Mesodermal cell (in vitro differentiated cells): ENCODE results near the gene DNM2.
A peak's percentile ranks its signal among the peaks of the same experiment; 100 is the strongest.

Experiments used
- H3K27ac ChIP-seq: 2 replicates; pipeline ENCODE4 v1.7.0; 2013; ENCODE audit warnings: mild to moderate bottlenecking, low read depth, low read length, moderate library complexity; ENCODE audit not compliant: severe bottlenecking
- H3K36me3 ChIP-seq: 2 replicates; pipeline ENCODE4 v1.7.1; 2013; ENCODE audit warnings: mild to moderate bottlenecking, low read length, moderate library complexity; ENCODE audit not compliant: control insufficient read depth, insufficient read depth
- H3K4me1 ChIP-seq: one replicate; pipeline ENCODE4 v1.7.1; 2013; ENCODE audit warnings: mild to moderate bottlenecking, low read length; ENCODE audit not compliant: insufficient read depth, control insufficient read depth, poor library complexity, severe bottlenecking
- H3K4me3 ChIP-seq: 2 replicates; pipeline ENCODE4 v1.7.0; 2013; ENCODE audit warnings: low read length, control low read depth, mild to moderate bottlenecking; ENCODE audit not compliant: insufficient read depth, poor library complexity, severe bottlenecking; ENCODE audit errors: extremely low read depth
- H3K9me3 ChIP-seq: 2 replicates; pipeline ENCODE4 v1.7.1; 2013; ENCODE audit warnings: mild to moderate bottlenecking, low read length, moderate library complexity; ENCODE audit not compliant: control insufficient read depth
- WGBS, 2 experiments: methylation state at CpG; one replicate each; pipeline ENCODE4 v1.1.5; 2013; ENCODE audit warnings: missing lambda C conversion rate in 2 of 2; ENCODE audit not compliant: insufficient coverage in 2 of 2; 5-methylcytosine and 5-hydroxymethylcytosine counted together

The DNM2 gene

DNA sequence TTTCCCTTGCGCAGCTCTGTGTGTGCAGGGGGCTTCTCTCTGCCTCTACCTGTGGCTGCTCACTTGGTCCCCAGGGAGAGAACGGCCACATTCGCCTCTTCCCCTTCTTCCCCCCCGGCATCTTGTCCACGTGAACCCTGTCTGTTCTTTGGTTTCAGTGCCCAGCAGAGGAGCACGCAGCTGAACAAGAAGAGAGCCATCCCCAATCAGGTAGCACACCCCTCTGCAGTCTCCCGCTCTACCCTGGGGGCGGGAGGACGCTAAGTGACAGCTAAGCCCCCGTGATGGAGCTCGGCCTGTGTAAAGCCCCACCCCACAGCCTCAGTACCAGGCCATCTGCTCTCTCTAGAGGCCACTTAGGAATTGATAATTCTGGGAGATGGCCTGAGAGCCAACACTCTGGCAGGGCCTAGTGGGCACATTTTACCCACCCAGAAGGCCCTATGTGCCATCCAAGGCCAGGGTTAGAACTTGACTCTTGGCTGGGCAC is 87.9 kb downstream of the DNM2 start:
- H3K27ac ChIP-seq = no peak overlapping the region
- peaks cover 3% of the 10 kb centered on the region for H3K4me1 ChIP-seq
- H3K9me3 ChIP-seq = no peaks in the 10 kb centered on the region
- no peak overlapping the region for H3K4me3 ChIP-seq
- 98 to 100% methylated on average over 7 to 8 of the region's 11 CpGs for WGBS, 2 experiments
- peaks cover 88% of the 10 kb centered on the region for H3K36me3 ChIP-seq

DNA sequence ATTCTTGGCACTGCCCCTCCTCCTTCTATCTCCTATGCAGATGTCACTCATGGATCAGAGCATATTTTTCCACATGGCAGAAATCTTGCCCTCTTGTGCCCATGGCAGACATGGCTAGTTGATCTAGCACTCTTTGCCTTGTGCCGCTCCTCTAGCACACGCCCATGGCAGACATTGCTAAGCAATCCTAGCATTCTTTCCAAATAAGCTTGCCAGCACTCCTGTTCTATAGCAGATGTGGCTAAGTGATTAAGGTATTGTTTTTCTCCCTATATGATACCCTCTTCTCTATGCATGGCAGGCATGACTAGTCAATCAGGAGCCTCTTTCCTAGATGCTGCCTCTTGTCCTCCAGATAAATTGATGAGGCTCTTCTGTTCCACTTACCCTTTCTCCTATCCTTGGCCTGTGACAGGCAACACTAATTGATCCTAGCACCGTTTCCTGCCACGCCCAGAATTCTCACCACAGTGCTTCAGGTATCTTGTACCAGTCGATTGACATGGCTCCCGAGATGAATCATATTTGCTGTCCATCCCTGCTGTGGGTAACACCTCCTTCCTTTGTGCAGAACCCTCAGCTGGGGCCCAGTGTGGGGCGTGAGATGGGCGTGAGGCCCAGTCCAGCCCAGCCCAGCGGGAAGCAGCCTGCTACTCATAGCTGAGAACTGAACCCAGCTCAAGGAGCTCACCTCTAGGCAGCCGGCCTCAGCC is 91.2 kb downstream of the DNM2 start:
- H3K27ac ChIP-seq = no peak overlapping the region
- H3K9me3 ChIP-seq = no peaks in the 10 kb centered on the region
- peaks cover 80% of the 10 kb centered on the region for H3K36me3 ChIP-seq
- H3K4me1 ChIP-seq = peaks cover 11% of the 10 kb centered on the region
- no peak overlapping the region for H3K4me3 ChIP-seq
- WGBS, 2 experiments = 96 to 97% methylated on average over 10 of the region's 10 CpGs

DNA sequence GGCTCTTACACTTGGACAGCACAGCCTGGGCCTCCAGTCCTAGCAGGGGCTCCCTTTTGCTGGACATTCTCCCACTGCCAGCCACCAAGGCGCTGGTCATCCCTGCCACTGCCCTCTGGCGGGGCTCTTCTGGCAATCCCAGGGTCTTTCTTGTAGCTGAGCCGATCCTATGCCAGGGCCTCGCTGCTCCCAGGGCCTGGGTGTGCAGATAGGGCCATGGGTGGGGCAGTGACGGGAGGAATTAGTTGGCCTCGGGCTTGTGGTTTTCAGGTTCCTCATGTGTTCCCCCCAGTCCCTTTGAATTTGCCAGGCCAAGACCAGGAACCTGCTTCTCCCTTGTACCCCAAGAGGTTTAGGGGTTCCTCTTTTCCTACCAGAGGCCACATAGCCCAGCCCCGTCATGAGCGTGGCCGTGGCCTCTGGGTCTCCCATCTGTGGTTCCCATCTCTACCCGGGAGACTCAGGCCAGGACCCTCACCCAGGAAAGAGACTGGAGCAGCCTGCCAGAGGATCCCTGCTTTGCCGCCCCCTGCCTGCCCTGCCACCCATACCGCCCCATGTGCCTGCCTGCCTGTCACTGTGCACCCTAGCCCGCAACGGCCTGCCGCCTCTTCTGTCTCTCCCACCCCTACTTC is 91.9 kb downstream of the DNM2 start:
- Histone ChIP-seq H3K27ac (no peak overlapping the region), H3K4me3 (no peak overlapping the region), H3K36me3 (peaks cover 79% of the 10 kb centered on the region), H3K9me3 (no peaks in the 10 kb centered on the region), H3K4me1 (peaks cover 11% of the 10 kb centered on the region)
- 97 to 98% methylated on average over 8 to 13 of the region's 15 CpGs for WGBS, 2 experiments

DNA sequence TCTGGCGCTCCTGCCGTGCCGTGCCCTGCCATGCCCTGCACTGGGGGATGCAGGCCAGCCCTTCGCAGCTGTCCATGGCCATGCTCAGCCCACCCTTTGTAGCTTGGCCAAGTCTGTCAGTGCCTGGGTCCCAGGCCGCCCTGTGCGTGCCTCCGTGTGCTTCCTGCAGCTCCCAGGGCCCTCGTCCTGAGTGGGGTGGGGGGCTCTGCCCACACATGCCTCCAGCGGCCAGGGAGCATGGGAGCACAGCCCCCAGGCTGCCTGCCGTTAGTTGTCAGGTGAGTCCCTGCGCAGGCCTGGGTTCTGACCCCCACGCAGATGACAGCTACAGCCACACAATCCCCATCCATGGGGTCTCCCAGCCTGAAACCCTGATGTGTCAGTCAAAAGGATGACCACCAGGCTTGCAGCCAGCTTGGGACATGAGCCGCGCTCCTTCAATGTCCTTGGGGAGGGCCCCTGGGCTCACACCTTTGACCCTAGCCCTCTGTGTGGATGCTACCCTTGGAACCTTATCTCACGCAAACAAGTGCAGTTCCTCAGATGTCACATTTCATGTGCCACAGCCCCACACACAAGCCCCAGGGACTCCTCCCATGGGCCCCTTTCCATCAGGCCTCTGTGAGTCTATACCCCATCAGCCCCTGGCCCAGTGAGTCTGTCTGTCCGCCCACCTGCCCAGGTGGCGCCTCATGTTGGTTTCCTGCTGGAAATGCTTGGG is 93.7 kb downstream of the DNM2 start:
- Histone ChIP-seq H3K4me1 (peaks cover 12% of the 10 kb centered on the region), H3K4me3 (no peak overlapping the region), H3K27ac (no peak overlapping the region), H3K9me3 (no peaks in the 10 kb centered on the region), H3K36me3 (peaks cover 81% of the 10 kb centered on the region)
- 96 to 97% methylated on average over 12 to 17 of the region's 17 CpGs for WGBS, 2 experiments

DNA sequence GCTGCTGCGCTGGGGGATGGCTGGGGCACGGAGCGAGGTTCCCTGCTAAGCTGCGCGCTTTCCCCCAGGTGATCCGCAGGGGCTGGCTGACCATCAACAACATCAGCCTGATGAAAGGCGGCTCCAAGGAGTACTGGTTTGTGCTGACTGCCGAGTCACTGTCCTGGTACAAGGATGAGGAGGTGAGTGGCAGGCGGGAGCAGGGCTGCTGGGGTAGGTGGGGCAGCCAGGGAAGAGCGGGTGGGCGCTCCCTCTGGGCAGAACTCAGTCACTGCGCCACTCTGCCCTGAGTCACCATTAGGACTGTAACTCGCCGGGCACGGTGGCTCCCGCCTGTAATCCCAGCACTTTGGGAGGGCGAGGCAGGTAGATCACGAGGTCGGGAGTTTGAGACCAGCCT is 94.3 kb downstream of the DNM2 start:
- Histone ChIP-seq H3K9me3 (no peaks in the 10 kb centered on the region), H3K36me3 (peaks cover 83% of the 10 kb centered on the region), H3K4me1 (peaks cover 19% of the 10 kb centered on the region), H3K4me3 (no peak overlapping the region), H3K27ac (peak overlapping the region; percentile 62)
- 95 to 96% methylated on average over 15 to 18 of the region's 19 CpGs for WGBS, 2 experiments

DNA sequence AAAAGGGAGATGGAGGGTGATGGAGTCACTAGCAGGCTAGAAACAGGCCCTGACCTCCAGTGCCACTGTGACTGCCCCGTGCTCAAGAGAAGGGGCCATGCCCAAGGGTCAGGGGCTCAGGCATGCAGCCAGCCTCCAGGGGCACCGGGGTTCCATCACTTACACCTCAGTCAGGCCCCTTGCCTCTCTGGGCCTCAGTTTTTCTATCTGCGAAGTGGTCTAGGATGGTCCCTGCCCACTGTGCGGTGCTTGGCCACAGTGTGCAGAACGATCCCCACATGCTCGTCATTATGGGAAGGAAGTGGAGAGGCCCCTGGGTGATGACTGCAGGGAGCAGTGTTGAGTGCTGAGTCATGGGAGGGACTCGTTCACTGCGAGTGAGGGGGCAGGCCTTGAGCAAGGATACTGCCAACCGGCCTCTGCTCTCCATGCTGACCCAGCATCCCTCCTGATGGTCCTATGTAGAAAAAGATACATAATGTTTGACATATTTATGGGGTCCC is 95.1 kb downstream of the DNM2 start:
- H3K27ac ChIP-seq = peak overlapping the region; percentile 62
- 83 to 87% methylated on average over 9 of the region's 9 CpGs for WGBS, 2 experiments
- peaks cover 24% of the 10 kb centered on the region for H3K4me1 ChIP-seq
- no peaks in the 10 kb centered on the region for H3K9me3 ChIP-seq
- peaks cover 78% of the 10 kb centered on the region for H3K36me3 ChIP-seq
- H3K4me3 ChIP-seq = no peak overlapping the region

DNA sequence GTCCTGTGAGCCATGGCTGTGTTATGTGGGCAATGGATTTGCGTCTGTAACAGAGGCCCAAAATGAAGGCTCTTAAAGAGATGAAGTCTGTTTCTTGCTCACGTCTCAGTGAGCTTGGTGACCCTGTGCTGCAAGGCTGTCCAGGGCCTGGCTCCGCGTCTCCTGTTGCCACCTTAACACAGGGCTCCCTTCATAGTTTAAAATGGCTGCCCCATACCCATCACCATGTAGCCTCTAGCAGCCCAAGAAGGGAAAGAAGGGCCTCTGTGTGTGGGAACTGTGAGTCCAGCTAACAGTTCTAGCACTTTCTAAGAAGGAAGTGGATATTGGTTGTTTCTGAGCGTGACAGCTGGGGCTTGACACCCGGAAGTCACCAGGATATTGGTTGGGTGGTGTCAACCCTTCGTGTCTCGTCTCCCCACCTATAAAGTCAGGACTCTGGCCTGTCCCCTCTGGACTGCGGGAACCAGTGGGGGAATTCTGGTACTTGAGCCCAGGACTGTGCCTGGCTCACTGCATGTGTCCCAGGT is 97.2 kb downstream of the DNM2 start:
- Histone ChIP-seq H3K4me1 (peaks cover 21% of the 10 kb centered on the region), H3K9me3 (no peaks in the 10 kb centered on the region), H3K36me3 (peaks cover 76% of the 10 kb centered on the region), H3K4me3 (no peak overlapping the region), H3K27ac (no peak overlapping the region)
- 92 to 98% methylated on average over 6 to 9 of the region's 9 CpGs for WGBS, 2 experiments

DNA sequence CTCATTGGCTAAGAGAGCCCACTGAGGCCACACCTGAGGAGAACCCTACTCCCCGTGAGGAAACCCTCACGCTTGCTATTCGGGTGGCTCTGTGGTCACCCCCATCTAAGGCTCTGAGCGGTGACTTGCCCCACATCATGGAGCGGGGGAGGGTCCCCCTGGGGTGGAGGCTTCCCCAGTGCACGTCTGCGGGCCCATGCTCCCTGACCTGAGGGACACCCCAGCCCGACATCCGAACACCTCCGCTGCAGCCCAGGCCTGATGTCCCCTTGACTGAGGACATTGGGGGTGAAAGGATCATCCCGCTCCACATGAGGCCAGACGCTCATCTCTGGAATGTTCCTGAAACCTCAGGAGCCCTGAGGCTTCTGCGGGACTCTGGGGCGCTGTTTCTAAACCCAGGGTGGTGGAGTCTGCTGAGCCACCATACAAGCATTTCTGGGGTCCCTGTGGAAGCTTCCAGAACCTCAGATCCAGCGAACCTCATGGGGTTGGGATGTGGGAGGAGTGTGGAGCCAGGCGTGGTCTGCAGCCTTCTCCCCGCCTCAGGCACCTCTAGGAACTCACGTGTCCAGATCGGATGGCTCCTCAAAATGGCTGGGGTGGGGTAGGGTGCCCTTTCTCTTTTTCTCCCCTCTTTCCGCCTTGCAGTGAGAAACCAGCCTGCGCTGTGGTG is 98.2 kb downstream of the DNM2 start:
- WGBS, 2 experiments = 92 to 95% methylated on average over 15 to 21 of the region's 21 CpGs
- H3K27ac ChIP-seq = no peak overlapping the region
- H3K36me3 ChIP-seq = peaks cover 77% of the 10 kb centered on the region
- H3K4me1 ChIP-seq = peaks cover 21% of the 10 kb centered on the region
- H3K4me3 ChIP-seq = no peak overlapping the region
- no peaks in the 10 kb centered on the region for H3K9me3 ChIP-seq

DNA sequence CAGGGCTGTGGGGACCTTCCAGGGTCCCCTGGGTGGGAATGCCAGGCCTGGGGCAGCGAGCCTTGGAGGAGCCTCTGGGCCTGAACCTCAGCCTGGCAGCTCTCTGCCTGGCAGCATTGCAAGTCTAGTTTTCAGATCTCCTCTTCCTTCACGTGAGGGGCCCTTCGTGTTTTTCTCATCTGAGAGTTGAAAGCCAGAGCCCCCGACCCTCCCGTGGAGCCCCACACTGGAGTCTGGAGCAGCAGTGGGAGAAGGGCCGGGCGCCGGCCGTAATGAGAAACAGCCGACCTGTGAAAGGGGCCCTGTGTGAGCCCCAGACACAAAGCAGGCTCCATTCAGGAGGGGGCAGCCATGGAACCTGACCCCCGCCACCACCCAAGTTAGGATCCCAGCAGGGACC is 98.8 kb downstream of the DNM2 start:
- H3K4me3 ChIP-seq = no peak overlapping the region
- peaks cover 80% of the 10 kb centered on the region for H3K36me3 ChIP-seq
- H3K9me3 ChIP-seq = no peaks in the 10 kb centered on the region
- peaks cover 21% of the 10 kb centered on the region for H3K4me1 ChIP-seq
- no peak overlapping the region for H3K27ac ChIP-seq
- 93% methylated on average over 11 of the region's 11 CpGs for WGBS, 2 experiments
